ENCODE results near the gene MACO1.
"Not testable (repeated sequence)": the region's sequence is repeated elsewhere in the genome, so short reads cannot be mapped to it uniquely, and the experiment has no call there.

MACO1 gene

GRCh38 chr1:25500694-25501093 is 70.0 kb downstream of the MACO1 start:
- DNase-seq: no peak

GRCh38 chr1:25501235-25502058 is 70.8 kb downstream of the MACO1 start:
- no peak for DNase-seq

GRCh38 chr1:25502957-25503356 is 72.3 kb downstream of the MACO1 start:
- DNase-seq: no peak

- DNase-seq: peak in 1 of 2 experiments; percentile 47
Measured at GRCh38 chr1:25503551-25504426, 73.1 kb downstream of the MACO1 start.

GRCh38 chr1:25504706-25505595 is 74.3 kb downstream of the MACO1 start:
- DNase-seq: no peak

GRCh38 chr1:25505656-25506385 is 75.1 kb downstream of the MACO1 start:
- DNase-seq: no peak

- DNase-seq: not testable (repeated sequence)
Measured at GRCh38 chr1:25506566-25507463, 76.1 kb downstream of the MACO1 start.

- DNase-seq: no peak
Measured at GRCh38 chr1:25513666-25514065, 83.0 kb downstream of the MACO1 start.

GRCh38 chr1:25515033-25515432 is 84.3 kb downstream of the MACO1 start:
- no peak for DNase-seq

- DNase-seq: no peak
Measured at GRCh38 chr1:25516686-25517085, 86.0 kb downstream of the MACO1 start.

GRCh38 chr1:25517476-25518394 is 87.0 kb downstream of the MACO1 start:
- DNase-seq: no peak

GRCh38 chr1:25519624-25520023 is 88.9 kb downstream of the MACO1 start:
- no peak for DNase-seq

GRCh38 chr1:25520446-25521061 is 89.9 kb downstream of the MACO1 start:
- peak; percentile 36 to 60 for DNase-seq

- DNase-seq: no peak
Measured at GRCh38 chr1:25522031-25522655, 91.4 kb downstream of the MACO1 start.

GRCh38 chr1:25523542-25523941 is 92.8 kb downstream of the MACO1 start:
- DNase-seq: no peak

- DNase-seq: no peak
Measured at GRCh38 chr1:25524568-25525360, 94.1 kb downstream of the MACO1 start.

- no peak for DNase-seq
Measured at GRCh38 chr1:25525361-25525688, 94.6 kb downstream of the MACO1 start.

- DNase-seq: no peak
Measured at GRCh38 chr1:25526753-25527152, 96.1 kb downstream of the MACO1 start.
